A549 (cell line): ENCODE data around the gene PDCD2L.

Experiments
- CEBPB ChIP-seq, 2 experiments: fragments of >200 bp in 1 of 2; sonication (Bioruptor Twin) in 1 of 2; formaldehyde crosslinking in 1 of 2; IDR thresholded peaks; 2 replicates each; pipeline ENCODE4 v1.6.1; 2012 to 2016
- POLR2A ChIP-seq: IDR thresholded peaks from 2 replicates; pipeline ENCODE4 v1.6.1; 2012; ENCODE audit warnings: mild to moderate bottlenecking, low read length
- POLR2AphosphoS2 ChIP-seq: conservative IDR thresholded peaks from 2 replicates; pipeline ENCODE4 v1.6.1; 2012; ENCODE audit warnings: low read length, improper control_type of control experiment, inconsistent platforms
- TF ChIP-seq, protein P1 (sequence below): fragments of 450-650 bp; IDR thresholded peaks from 2 replicates; pipeline ENCODE4 v1.6.1; 2014; ENCODE audit warnings: antibody characterized with exemption
- TF ChIP-seq, protein P2 (sequence below): fragments of >200 bp; sonication (Bioruptor Twin); formaldehyde crosslinking; IDR thresholded peaks from 3 replicates; pipeline ENCODE4 v1.5.1; 2016
- TF ChIP-seq, protein P3 (sequence below): IDR thresholded peaks from 2 replicates; pipeline ENCODE4 v1.6.1; 2012

GRCh38 chr19:34416021-34416545 is 11.9 kb downstream of the PDCD2L start:
- TF ChIP-seq, protein P1, sequence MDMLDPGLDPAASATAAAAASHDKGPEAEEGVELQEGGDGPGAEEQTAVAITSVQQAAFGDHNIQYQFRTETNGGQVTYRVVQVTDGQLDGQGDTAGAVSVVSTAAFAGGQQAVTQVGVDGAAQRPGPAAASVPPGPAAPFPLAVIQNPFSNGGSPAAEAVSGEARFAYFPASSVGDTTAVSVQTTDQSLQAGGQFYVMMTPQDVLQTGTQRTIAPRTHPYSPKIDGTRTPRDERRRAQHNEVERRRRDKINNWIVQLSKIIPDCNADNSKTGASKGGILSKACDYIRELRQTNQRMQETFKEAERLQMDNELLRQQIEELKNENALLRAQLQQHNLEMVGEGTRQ: no peak
- TF ChIP-seq POLR2A (no peak), CEBPB (IDR thresholded peaks at IDR 0.05) (no peak), POLR2AphosphoS2 (no peak)
- TF ChIP-seq, protein P2, sequence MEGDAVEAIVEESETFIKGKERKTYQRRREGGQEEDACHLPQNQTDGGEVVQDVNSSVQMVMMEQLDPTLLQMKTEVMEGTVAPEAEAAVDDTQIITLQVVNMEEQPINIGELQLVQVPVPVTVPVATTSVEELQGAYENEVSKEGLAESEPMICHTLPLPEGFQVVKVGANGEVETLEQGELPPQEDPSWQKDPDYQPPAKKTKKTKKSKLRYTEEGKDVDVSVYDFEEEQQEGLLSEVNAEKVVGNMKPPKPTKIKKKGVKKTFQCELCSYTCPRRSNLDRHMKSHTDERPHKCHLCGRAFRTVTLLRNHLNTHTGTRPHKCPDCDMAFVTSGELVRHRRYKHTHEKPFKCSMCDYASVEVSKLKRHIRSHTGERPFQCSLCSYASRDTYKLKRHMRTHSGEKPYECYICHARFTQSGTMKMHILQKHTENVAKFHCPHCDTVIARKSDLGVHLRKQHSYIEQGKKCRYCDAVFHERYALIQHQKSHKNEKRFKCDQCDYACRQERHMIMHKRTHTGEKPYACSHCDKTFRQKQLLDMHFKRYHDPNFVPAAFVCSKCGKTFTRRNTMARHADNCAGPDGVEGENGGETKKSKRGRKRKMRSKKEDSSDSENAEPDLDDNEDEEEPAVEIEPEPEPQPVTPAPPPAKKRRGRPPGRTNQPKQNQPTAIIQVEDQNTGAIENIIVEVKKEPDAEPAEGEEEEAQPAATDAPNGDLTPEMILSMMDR: no peak
- TF ChIP-seq, protein P3, sequence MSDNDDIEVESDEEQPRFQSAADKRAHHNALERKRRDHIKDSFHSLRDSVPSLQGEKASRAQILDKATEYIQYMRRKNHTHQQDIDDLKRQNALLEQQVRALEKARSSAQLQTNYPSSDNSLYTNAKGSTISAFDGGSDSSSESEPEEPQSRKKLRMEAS: no peak
